Nephron (organoid): ENCODE results near the gene MSANTD1.
A peak's percentile ranks its signal among the peaks of the same experiment; 100 is the strongest.

Experiments used
- H3K27ac Mint-ChIP-seq, 3 experiments: 2 replicates each; pipeline ENCODE4 v1.8.0; 2020; ENCODE audit warnings: mixed read lengths in 3 of 3, mild to moderate bottlenecking in 2 of 3, moderate library complexity in 1 of 3
- H3K27me3 Mint-ChIP-seq: 2 replicates; pipeline ENCODE4 v1.8.0; 2021; ENCODE audit warnings: low read depth, mild to moderate bottlenecking, moderate library complexity, mixed read lengths
- H3K36me3 Mint-ChIP-seq: 2 replicates; pipeline ENCODE4 v1.8.0; 2020; ENCODE audit warnings: low read depth, mixed read lengths
- H3K4me1 Mint-ChIP-seq: 2 replicates; pipeline ENCODE4 v1.8.0; 2020; ENCODE audit warnings: mixed read lengths
- H3K4me3 Mint-ChIP-seq, 3 experiments: 2 replicates each; pipeline ENCODE4 v1.8.0; 2020; ENCODE audit warnings: mild to moderate bottlenecking in 3 of 3, mixed read lengths in 3 of 3, moderate library complexity in 2 of 3
- H3K9me3 Mint-ChIP-seq: 2 replicates; pipeline ENCODE4 v1.8.0; 2020; ENCODE audit warnings: mixed read lengths
- TF ChIP-seq, protein P1 (sequence below), 3 experiments: fragments of 200-600 bp; sonication (generic); IDR thresholded peaks; one replicate each; pipeline ENCODE4 v1.5.0; 2021; ENCODE audit warnings: antibody characterized with exemption in 3 of 3; ENCODE audit not compliant: unreplicated experiment in 3 of 3

MSANTD1 gene

DNA sequence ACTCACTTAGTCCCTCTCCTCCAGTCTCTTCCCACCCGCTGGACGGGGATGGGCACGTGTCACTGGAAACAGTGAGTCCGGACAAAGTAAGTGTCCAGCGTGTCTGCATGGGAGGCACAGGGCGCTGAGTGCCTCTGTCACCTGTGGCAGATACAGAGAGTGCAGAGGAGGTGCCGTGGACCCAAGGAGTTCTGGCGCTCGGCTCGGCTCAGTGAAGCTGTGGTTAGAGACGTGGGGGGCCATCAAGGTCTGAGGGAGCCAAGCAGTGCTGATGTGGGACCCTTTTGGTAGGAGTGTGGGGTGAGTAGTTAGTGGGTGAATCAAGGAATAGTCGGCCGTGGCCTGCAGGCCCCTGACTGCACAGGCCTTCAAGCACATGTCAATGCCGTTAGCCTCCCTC, 40.1 kb upstream of the MSANTD1 start:
- H3K27me3 Mint-ChIP-seq = no peaks in the 10 kb centered on the region
- peaks cover 64% of the 10 kb centered on the region for H3K36me3 Mint-ChIP-seq
- no peaks in the 10 kb centered on the region for H3K9me3 Mint-ChIP-seq
- peak overlapping the region in 1 of 3 experiments; percentile 40 for H3K27ac Mint-ChIP-seq
- peaks cover 4% of the 10 kb centered on the region for H3K4me1 Mint-ChIP-seq
- no peak overlapping the region for H3K4me3 Mint-ChIP-seq
- TF ChIP-seq, protein P1, sequence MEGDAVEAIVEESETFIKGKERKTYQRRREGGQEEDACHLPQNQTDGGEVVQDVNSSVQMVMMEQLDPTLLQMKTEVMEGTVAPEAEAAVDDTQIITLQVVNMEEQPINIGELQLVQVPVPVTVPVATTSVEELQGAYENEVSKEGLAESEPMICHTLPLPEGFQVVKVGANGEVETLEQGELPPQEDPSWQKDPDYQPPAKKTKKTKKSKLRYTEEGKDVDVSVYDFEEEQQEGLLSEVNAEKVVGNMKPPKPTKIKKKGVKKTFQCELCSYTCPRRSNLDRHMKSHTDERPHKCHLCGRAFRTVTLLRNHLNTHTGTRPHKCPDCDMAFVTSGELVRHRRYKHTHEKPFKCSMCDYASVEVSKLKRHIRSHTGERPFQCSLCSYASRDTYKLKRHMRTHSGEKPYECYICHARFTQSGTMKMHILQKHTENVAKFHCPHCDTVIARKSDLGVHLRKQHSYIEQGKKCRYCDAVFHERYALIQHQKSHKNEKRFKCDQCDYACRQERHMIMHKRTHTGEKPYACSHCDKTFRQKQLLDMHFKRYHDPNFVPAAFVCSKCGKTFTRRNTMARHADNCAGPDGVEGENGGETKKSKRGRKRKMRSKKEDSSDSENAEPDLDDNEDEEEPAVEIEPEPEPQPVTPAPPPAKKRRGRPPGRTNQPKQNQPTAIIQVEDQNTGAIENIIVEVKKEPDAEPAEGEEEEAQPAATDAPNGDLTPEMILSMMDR (IDR thresholded peaks at IDR 0.05; ENCODE audit: unreplicated experiment in 3 of 3) = no peak

DNA sequence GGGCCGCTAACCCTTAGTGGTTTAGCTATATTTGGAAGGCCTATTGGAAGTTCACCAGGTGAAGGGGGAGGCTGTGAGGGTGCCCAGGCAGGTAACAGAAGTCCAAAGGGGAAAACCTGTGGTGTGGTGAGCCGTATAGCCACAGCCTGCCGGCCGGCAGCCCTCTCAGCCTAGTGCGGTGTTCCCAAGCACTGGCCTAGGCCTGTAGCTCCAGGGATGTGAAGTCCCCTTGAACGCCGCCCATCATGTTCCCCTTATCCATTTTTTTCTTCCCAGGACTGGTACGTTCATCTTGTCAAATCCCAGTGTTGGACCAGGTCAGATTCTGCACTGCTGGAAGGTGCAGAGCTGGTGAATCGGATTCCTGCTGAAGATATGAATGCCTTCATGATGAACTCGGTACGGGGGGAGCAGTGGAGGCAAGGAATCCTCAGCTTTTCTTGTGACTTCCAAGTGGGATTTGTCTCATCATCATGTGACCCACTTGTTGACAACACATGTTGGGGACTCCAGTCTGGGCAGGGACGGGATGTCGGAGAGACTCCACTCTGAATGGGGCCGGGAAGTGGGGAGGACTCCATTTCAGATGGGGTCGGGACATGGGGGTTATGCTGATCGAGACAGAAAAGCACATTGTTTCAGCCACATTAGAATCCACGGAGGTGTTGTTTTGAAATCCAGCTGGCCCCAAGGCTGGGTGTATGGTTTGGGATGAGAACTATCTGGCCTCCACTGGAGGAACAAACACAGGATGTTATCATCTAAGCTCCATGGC, 39.2 kb upstream of the MSANTD1 start:
- H3K36me3 Mint-ChIP-seq = peaks cover 68% of the 10 kb centered on the region
- no peak overlapping the region for H3K27ac Mint-ChIP-seq
- H3K4me3 Mint-ChIP-seq = no peak overlapping the region
- no peaks in the 10 kb centered on the region for H3K9me3 Mint-ChIP-seq
- no peaks in the 10 kb centered on the region for H3K27me3 Mint-ChIP-seq
- TF ChIP-seq, protein P1 (IDR thresholded peaks at IDR 0.05; ENCODE audit: unreplicated experiment in 3 of 3) = no peak
- no peaks in the 10 kb centered on the region for H3K4me1 Mint-ChIP-seq

DNA sequence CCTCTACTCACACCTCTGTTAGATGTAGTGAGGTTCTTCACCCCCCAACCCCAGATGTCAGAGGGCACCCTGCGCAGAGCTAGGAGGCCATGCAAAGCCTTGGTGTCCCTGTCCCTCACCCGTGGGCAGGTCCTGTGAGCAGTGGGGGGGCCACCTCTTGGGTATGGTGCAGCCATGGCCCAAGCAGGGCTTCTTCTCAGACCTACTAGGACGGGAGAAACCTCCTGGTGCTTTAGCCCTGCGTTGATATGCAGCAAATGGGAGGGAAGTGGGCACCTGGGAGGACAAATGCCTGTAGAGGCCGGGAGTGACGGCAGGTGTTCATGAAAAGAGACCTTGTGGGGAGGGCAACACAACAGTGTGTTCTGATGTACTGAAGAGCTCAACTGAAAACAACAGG, 38.5 kb upstream of the MSANTD1 start:
- Mint-ChIP-seq H3K4me3 (no peak overlapping the region), H3K9me3 (no peaks in the 10 kb centered on the region), H3K36me3 (peaks cover 73% of the 10 kb centered on the region), H3K27ac (no peak overlapping the region), H3K27me3 (no peaks in the 10 kb centered on the region), H3K4me1 (no peaks in the 10 kb centered on the region)
- TF ChIP-seq, protein P1 (IDR thresholded peaks at IDR 0.05; ENCODE audit: unreplicated experiment in 3 of 3) = no peak

DNA sequence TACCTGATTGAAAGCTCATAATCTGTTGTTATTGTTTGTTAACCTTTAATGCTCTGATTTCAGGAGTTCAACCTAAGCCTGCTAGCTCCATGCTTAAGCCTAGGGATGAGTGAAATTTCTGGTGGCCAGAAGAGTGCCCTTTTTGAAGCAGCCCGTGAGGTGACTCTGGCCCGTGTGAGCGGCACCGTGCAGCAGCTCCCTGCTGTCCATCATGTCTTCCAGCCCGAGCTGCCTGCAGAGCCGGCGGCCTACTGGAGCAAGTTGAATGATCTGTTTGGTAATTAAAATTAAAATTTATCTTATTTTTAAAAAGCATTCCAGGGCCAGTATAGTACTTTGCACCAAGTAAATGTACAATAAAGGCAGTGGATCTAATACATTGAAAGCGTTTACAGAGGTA, 37.1 kb upstream of the MSANTD1 start:
- TF ChIP-seq, protein P1 (IDR thresholded peaks at IDR 0.05; ENCODE audit: unreplicated experiment in 3 of 3) = no peak
- no peak overlapping the region for H3K4me3 Mint-ChIP-seq
- peaks cover 78% of the 10 kb centered on the region for H3K36me3 Mint-ChIP-seq
- no peaks in the 10 kb centered on the region for H3K9me3 Mint-ChIP-seq
- no peaks in the 10 kb centered on the region for H3K27me3 Mint-ChIP-seq
- no peak overlapping the region for H3K27ac Mint-ChIP-seq
- no peaks in the 10 kb centered on the region for H3K4me1 Mint-ChIP-seq

DNA sequence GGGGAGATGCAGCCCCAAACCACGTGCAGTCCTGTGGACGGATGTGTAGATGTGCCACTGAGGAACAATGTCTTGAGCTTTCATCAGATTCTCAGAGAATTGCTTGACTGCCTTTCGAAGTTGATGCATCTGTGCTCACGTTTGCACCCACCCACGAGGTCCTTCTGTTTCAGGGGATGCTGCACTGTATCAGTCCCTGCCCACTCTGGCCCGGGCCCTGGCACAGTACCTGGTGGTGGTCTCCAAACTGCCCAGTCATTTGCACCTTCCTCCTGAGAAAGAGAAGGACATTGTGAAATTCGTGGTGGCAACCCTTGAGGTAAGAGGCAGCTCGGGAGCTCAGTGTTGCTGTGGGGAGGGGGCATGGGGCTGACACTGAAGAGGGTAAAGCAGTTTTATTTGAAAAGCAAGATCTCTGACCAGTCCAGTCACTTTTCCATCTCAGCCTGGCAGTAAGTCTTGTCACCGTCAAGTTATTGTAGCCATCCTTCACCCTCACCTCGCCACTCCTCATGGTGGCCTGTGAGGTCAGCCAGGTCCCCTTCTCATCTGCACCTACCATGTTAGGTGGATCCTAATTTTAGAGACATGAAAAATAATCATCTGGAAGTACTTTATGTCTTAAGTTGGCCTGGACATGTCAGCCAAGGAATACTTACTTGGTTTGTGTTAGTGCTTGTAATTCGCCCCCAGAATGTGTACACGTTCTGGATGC, 36.4 kb upstream of the MSANTD1 start:
- H3K4me3 Mint-ChIP-seq = no peak overlapping the region
- TF ChIP-seq, protein P1 (IDR thresholded peaks at IDR 0.05; ENCODE audit: unreplicated experiment in 3 of 3) = no peak
- H3K27ac Mint-ChIP-seq = no peak overlapping the region
- no peaks in the 10 kb centered on the region for H3K9me3 Mint-ChIP-seq
- H3K4me1 Mint-ChIP-seq = no peaks in the 10 kb centered on the region
- peaks cover 78% of the 10 kb centered on the region for H3K36me3 Mint-ChIP-seq
- H3K27me3 Mint-ChIP-seq = no peaks in the 10 kb centered on the region

DNA sequence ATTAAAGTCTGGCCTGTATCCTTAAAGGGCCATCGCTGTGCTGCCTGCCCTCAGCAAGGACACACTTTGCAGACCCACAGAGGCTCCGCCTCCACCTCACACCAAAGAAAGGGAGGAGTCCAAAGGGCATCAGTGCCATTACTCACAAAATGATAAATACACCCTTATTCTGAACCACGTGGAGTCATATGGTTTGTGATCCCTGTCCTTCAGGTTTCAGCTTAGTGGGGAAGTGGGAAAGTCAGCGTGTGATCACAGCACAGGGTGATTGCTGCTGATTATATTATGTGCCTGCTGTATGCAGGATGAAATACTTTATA, 35.9 kb upstream of the MSANTD1 start:
- Mint-ChIP-seq H3K4me1 (no peaks in the 10 kb centered on the region), H3K36me3 (peaks cover 78% of the 10 kb centered on the region), H3K27me3 (no peaks in the 10 kb centered on the region), H3K9me3 (no peaks in the 10 kb centered on the region), H3K4me3 (no peak overlapping the region), H3K27ac (no peak overlapping the region)
- TF ChIP-seq, protein P1 (IDR thresholded peaks at IDR 0.05; ENCODE audit: unreplicated experiment in 3 of 3) = no peak
